ENCODE results near the gene CEP78.

CEP78 gene

DNA sequence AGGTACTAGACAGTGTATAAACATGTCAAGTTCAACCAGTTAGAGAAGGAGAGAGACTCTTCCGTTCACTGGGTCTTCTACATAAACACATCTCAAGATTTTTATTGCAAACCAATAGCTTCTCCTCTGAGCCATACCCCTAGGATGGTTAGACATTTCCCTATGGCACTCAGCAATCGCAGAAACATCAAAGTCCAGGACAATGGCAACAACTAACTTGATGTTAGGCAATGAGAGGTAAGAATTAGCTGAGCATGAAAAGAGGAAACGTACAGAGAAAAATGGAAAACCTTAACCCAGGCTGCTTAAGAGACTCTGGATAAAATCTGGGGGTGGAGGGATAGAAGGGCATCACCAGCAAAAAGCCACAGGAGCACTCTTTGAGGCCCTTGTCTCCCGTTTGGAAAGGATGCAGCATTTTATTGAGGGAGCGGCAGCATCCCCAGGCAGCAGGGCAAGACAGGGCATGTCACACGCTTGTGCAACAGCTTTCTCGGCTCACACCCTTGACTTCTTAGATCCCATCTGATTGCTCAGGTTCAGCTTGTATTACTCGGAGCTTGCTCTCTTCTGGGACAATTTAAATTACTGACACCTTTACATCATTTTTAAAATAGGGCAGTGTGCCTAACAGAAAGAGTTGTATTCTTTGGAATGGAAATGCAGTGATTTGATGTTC, 52.5 kb downstream of the CEP78 start:
- DNase-seq (ENCODE audit: low spot score) = no peak

DNA sequence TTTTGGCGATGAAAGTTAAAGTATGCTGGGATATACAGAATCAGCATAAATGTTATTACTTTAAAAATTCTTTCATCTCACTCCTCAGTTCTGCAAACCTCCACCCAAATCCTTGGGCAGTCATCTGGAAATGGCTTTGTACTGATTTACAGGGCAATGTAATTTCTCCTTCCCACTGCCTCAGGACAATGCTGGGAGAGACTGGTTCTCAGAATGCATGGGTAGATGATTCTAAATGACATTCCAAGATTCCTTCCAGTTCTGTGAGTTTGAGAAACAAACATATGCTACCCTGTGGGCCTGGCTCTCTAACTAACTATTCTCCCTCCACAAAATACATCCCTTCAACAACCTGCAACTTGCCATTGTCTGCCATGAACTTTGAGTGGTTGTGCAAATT, 53.6 kb downstream of the CEP78 start:
- DNase-seq (ENCODE audit: low spot score) = no peak

GRCh38 chr9:78291240-78291925, 55.5 kb downstream of the CEP78 start:
- DNase-seq (ENCODE audit: low spot score) = no peak

- no peak for DNase-seq (ENCODE audit: low spot score)
Measured at GRCh38 chr9:78292026-78292425, 56.2 kb downstream of the CEP78 start.

- no peak for DNase-seq (ENCODE audit: low spot score)
Measured at GRCh38 chr9:78292716-78293497, 57.0 kb downstream of the CEP78 start.

GRCh38 chr9:78294290-78295176, 58.7 kb downstream of the CEP78 start:
- DNase-seq (ENCODE audit: low spot score) = no peak

- DNase-seq (ENCODE audit: low spot score) = no peak
Measured at GRCh38 chr9:78295177-78295575, 59.3 kb downstream of the CEP78 start.

GRCh38 chr9:78295731-78296130, 59.9 kb downstream of the CEP78 start:
- DNase-seq (ENCODE audit: low spot score) = no peak

- DNase-seq (ENCODE audit: low spot score) = peak; percentile 17
Measured at GRCh38 chr9:78296201-78296892, 60.5 kb downstream of the CEP78 start.

DNA sequence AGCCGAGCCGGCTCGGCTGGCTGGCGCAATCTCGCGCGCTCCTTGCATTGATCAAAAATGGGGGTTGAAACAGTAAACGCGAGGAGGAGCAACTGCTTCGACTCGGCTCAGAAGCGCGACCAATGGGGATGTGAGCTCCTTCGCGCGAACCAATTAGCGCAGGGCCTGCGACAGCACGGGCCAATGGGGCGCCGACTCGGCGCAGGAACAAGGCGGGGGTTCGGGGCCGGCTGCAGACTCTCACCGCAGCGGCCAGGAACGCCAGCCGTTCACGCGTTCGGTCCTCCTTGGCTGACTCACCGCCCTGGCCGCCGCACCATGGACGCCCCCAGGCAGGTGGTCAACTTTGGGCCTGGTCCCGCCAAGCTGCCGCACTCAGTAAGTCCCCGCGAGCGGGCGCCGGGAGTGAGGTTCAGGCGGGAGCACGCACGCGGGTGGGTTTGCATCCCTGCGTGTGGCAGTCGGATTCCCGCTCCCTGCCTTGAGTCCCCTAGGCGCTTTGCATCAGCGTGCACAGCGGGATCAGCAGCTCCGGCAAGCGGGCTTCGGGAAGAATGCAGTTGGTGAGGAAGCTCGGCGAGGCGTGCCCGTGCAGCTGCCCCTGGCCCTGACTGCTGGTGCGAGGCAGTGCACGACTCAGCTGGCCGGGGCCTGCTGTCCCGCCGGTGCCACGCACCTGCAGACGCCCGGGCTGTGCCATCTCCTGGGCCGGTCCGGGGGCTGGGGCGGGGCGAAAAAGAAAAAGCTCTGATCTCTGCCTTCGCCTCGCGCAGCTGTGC, 61.2 kb downstream of the CEP78 start, which contains the start of gene PSAT1:
TSS of gene PSAT1 (plus strand) at position 233 of the 779 bp plus-strand sequence. CDS start at position 319, 86 bp downstream.
- DNase-seq (ENCODE audit: low spot score) = peak; percentile 85

DNA sequence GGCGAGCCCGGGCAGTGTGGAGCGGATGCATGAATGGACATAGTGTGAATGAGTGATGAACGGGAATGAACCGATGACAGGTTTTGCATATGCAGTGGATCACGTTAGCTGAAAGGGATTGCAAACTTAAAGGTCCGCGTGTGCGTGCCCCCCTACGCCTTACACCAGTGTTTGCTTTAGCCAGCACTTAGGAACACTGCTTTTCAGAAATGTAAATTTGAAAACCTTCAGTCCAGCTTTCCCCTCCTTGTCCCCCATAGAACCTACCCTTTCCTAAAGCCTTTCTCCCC, 61.7 kb downstream of the CEP78 start:
- DNase-seq (ENCODE audit: low spot score) = no peak

GRCh38 chr9:78298046-78298765, 62.3 kb downstream of the CEP78 start:
- no peak for DNase-seq (ENCODE audit: low spot score)

DNA sequence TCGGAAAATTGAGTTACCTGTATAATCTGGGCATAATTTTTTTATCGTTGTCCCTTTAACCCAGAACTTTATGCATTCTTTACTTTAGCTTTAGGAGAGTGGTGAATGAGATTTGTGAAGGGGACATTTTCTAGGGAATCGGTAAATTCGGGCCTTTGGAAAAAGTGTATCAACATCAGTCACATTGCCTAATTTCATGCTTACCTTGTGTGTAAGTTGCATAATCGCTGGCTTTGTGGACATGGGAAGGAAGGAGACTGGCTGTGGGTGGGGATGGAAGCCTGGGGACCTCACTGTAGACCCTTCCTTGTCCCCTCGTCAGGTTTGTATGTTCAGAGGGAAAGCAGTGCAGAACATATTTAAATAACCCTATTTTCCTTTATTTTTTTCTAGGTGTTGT, 64.3 kb downstream of the CEP78 start:
- DNase-seq (ENCODE audit: low spot score) = no peak

GRCh38 chr9:78301466-78301865, 65.6 kb downstream of the CEP78 start:
- DNase-seq (ENCODE audit: low spot score) = no peak

DNA sequence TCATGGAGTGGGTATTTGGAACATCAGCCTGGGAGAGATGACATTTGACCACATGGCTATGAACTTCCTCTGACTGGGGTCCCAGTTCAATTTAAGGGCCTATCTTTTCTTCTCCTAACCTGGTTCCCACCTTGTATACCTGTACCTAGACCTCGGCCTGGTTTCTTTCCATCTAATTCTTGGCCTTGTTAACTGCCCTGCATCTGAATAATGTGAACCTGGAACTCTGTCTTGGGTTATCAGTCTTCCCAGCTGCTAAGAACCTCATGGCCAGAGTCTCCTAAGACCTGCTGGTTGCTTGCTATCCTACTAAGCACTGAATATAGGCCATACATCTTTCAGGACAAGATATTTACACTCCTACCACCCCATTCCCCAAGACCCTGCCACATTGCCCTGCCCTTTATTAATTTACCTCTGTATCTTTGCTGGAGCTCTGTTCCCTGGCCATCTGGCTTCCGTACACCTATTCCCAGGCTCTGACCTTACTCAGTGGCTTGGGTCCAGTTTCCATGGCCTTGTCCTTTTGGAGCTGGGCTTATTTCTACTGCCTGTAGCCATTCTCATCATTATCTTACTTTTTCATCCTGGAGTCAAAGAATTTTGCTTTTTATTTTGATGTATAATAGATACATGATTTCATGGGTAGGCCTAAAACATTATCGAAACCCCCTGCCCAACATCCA, 67.6 kb downstream of the CEP78 start:
- DNase-seq (ENCODE audit: low spot score) = no peak

DNA sequence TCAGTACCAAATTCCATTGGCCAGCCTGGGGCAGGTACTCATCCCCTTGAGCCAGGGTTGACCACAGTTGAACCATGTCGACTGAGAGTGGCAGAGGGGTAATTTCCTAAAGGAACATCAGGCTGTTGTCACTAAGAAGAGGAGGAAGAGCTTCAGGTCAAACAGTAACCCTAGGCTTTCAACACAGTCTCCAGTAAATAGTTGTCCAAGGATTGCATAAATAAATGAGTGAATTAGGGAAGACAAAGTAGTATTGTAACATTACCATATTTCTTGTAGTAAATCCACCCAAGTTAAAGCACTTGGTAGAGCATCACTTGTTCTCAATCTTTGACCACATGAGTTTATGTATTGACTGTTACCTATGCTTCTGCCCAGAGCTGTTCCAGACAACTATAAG, 68.5 kb downstream of the CEP78 start:
- DNase-seq (ENCODE audit: low spot score) = no peak

- no peak for DNase-seq (ENCODE audit: low spot score)
Measured at GRCh38 chr9:78306222-78307076, 70.6 kb downstream of the CEP78 start.

GRCh38 chr9:78307360-78307759, 71.5 kb downstream of the CEP78 start:
- no peak for DNase-seq (ENCODE audit: low spot score)

GRCh38 chr9:78309066-78309465, 73.2 kb downstream of the CEP78 start:
- no peak for DNase-seq (ENCODE audit: low spot score)
